ENCODE results near the gene UNCX. TPM values are rescaled to one million over a fixed set of nuclear protein-coding genes. Genes with fewer than 3 reads are reported as not detected.

The UNCX gene
- total RNA-seq, 2 experiments from 2014 or later, result not detected

DNA sequence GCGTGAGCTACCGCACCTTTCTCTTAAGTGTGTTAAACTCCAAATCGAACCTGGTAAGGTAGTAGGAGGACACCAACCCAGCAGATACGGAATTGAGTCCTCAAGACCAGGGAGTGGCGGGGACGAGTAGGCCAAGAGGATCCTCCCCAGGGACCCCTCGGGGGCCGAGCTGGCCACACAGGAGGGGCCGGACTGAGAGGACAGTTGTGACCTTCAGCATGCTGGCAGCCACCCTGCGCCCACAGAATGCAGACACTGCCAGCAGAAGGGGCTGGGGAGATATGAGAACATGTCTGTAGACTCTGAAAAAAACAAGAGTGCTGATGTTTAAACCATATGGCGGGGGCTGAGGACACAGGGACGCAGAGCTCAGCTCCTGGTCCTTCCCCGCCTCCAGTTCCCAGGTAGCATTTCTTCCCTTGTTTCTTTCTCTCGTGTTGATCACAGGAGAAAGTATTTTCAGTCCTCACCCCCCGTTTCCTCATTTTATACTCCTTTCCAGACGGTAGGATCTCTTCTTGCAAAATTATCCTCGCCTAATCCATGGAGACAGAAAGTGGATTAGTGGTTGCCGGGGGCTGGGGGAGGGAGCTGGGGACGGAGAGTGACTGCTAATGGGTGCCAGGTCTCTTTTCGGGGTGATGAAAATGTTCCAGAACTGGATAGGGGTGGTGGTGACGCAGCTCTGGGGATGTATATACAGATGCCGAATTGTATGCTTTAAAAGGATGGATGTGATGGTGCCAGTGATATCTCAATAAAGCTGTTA is 11.5 kb upstream of the UNCX start:
- ATAC-seq, result no peak
- CTCF ChIA-PET, result interaction anchor here (0.6 to 1.4 kb wide), 5 partner anchors 10 to 228 kb away, joined by 3 read pairs; no protein-coding TSS in a partner anchor
- Mint-ChIP-seq H3K27me3 (peaks cover 44% of the 10 kb centered on the region), H3K36me3 (ENCODE audit: low read depth) (no peaks in the 10 kb centered on the region), H3K9me3 (no peaks in the 10 kb centered on the region), H3K27ac (no peak overlapping the region), H3K4me3 (no peak overlapping the region), H3K4me1 (ENCODE audit: low read depth) (peaks cover 2% of the 10 kb centered on the region)
- intact Hi-C loops (cut with micrococcal nuclease), result no loop called here
- POLR2A ChIA-PET, result interaction anchor here (1.2 kb wide), 1 partner anchor 18 kb away, joined by 3 read pairs; no protein-coding TSS in a partner anchor
- no peak for TF ChIP-seq CTCF (IDR thresholded peaks at IDR 0.05)
- no peak for DNase-seq

DNA sequence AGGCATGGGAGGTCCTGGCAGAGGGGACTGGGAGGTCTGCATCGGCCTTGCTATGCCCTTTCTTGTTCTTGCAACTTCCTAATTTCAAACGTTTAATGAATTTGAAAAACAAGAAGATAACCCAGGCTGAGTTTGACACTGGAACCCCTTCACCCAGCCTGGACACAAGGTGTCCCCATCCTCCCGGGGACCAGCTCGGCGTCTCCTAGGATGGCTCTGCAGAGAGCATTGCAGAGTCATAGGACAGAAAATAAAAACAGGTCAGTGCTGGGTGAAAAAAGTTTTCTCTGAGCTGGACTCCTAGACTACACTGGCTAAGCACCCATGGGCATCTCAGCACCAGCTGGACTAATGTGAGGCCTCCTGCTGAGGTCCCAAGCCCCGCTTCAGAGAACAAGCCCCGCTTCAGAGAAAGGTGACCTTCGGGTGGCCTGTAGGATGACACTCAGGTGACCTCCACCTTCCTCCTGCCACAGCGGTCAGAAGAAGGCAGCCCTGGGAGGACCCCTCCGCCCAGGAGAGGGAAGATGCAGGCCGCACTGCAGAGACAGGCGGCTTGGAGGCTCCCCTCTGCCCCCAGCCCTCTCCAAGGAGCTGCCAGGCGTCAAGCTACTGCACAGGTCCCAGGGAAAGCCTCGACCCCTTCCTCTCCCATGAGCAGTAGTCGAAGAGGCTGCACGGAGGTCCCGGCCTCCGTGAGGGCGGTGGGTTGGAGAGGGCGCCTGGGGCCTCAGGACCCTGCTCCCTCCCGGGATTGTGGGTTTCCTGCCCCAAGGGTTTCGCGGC is 9.3 kb upstream of the UNCX start:
- no peaks in the 10 kb centered on the region for H3K9me3 Mint-ChIP-seq
- intact Hi-C loops (cut with micrococcal nuclease), result no loop called here

DNA sequence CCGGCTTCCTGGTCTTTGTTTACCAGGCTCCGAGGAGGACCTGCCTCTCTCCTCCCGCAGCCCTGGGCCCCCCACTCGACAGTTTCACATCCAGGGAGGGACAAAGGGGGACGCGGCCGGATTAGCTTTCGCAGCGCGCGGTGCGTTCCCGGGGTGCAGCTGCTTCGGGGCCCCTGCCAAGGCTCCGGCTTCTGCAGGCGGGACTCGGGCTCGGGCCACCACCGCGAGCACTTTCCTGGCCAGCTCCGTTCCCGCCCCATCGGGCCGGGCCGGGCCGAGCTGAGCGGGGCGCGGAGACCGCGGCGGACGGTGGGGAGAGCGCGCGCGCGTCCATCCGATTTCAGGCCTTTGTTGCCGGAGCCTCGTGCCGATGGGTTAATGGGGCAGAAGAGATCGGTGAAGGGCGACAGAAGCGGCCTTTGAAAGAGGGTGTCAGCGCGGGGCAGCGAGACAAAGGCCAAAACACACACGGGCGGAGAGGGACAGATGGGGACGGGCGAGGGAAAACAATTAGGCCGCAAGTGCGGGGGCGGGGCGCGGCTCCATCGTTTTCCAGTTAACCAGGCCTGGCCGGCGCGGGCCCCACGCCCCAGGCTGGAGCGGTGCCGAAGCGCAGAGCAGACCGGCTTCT is 8.5 kb upstream of the UNCX start:
- TF ChIP-seq CTCF (IDR thresholded peaks at IDR 0.05), result no peak
- Mint-ChIP-seq H3K4me3 (no peak overlapping the region), H3K27ac (no peak overlapping the region), H3K27me3 (peaks cover 57% of the 10 kb centered on the region), H3K9me3 (no peaks in the 10 kb centered on the region), H3K4me1 (ENCODE audit: low read depth) (peaks cover 6% of the 10 kb centered on the region), H3K36me3 (ENCODE audit: low read depth) (no peaks in the 10 kb centered on the region)
- ChIA-PET CTCF (interaction anchor here (1.4 to 2.2 kb wide), 5 partner anchors 8 to 250 kb away, joined by 3 to 9 read pairs (median 5); no protein-coding TSS in a partner anchor), POLR2A (interaction anchor here (1.6 kb wide), 1 partner anchor 14 kb away, joined by 4 read pairs; no protein-coding TSS in a partner anchor)
- intact Hi-C loops (cut with micrococcal nuclease), result no loop called here
- no peak for DNase-seq
- ATAC-seq, result no peak

More for the DNA sequence above, 9.3 kb upstream of the UNCX start:
- H3K4me1 Mint-ChIP-seq (ENCODE audit: low read depth), result peaks cover 3% of the 10 kb centered on the region
- no peak for TF ChIP-seq CTCF (IDR thresholded peaks at IDR 0.05)
- no peak overlapping the region for H3K4me3 Mint-ChIP-seq
- DNase-seq, result no peak
- no peak for ATAC-seq
- H3K27ac Mint-ChIP-seq, result no peak overlapping the region
- POLR2A ChIA-PET, result no interaction called here
- no peaks in the 10 kb centered on the region for H3K36me3 Mint-ChIP-seq (ENCODE audit: low read depth)
- peaks cover 54% of the 10 kb centered on the region for H3K27me3 Mint-ChIP-seq
- CTCF ChIA-PET, result interaction anchor here (1.4 kb wide), 3 partner anchors 189 to 250 kb away, joined by 3 to 5 read pairs (median 5); no protein-coding TSS in a partner anchor

- Mint-ChIP-seq H3K4me3 (no peak overlapping the region), H3K9me3 (no peaks in the 10 kb centered on the region), H3K4me1 (ENCODE audit: low read depth) (peaks cover 6% of the 10 kb centered on the region), H3K27ac (no peak overlapping the region), H3K36me3 (ENCODE audit: low read depth) (no peaks in the 10 kb centered on the region), H3K27me3 (peaks cover 54% of the 10 kb centered on the region)
- intact Hi-C loops (cut with micrococcal nuclease), result loop anchor here (5.0 kb wide), 1 partner anchor 187 kb away; no protein-coding TSS in a partner anchor
- ChIA-PET CTCF (interaction anchor here (1.0 to 2.2 kb wide), 10 partner anchors 9 to 249 kb away, joined by 3 to 9 read pairs (median 4); no protein-coding TSS in a partner anchor), POLR2A (interaction anchor here (1.6 kb wide), 1 partner anchor 13 kb away, joined by 4 read pairs; no protein-coding TSS in a partner anchor)
- ATAC-seq, result no peak
- no peak for DNase-seq
- no peak for TF ChIP-seq CTCF (IDR thresholded peaks at IDR 0.05)
Observed at GRCh38 chr7:1225030-1225429, 7.6 kb upstream of the UNCX start.

Measured in activated CD8-positive, alpha-beta T cell treated with anti-CD3 and anti-CD28 coated beads for 36 hours (primary cell).